Occipital lobe (tissue), 2 donors: ENCODE measurements around the gene TSPAN7. TPM values are rescaled to one million over a fixed set of nuclear protein-coding genes. Genes with fewer than 3 reads are reported as not detected.
A peak's percentile ranks its signal among the peaks of the same experiment; 100 is the strongest.

Experiments used
- DNase-seq: peaks from one replicate; lab custom pipeline; 2025; lab: John Stamatoyannopoulos, UW
- total RNA-seq: library from RNA; depleted of rRNA; stranded (reverse); fragments of >200 nt; gene quantifications from one replicate; pipeline ENCODE4 v1.2.3, GENCODE V29; 2014

TSPAN7 gene
- 47.1 TPM for total RNA-seq

GRCh38 chrX:38561126-38561868 lies at the start of gene TSPAN7:
TSPAN7 (plus strand) TSS chrX:38561542; CDS start chrX:38561547, 5 bp downstream.
- peak; percentile 69 for DNase-seq

DNA sequence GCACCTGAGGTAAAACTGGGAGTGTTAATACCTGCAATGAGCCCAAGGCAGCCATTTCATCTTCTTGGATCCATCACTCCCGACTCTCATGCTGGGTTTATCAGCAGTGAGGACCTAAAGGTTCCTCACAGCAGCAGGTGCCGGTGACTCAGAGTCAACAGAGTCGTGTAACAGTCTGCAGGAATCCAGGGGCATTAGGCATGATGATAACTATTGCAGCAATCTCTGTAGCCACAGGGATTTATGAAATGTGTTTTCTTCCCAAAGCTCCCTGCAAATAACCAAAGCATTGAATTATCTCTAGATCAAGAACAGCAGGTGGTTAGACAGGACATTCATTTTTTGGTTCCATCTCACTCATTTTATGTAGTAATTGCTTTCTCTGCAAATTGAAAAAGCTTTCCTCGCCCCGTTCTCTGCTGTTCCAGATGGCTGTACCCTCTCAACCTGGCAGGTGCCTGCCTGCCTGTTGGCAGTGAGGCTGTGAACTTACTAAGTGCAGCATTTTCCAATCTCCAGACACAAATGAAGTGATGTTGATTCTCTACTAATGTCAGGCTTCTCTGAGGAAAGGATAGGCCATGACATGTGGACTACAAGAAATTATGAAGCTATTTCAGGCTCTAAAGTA lies 48.1 kb upstream of the TSPAN7 start:
- no peak for DNase-seq

- peak; percentile 3 for DNase-seq
These were observed 47.1 kb upstream of the TSPAN7 start for GRCh38 chrX:38514016-38514854.

GRCh38 chrX:38515291-38515690 lies 46.1 kb upstream of the TSPAN7 start:
- no peak for DNase-seq

DNA sequence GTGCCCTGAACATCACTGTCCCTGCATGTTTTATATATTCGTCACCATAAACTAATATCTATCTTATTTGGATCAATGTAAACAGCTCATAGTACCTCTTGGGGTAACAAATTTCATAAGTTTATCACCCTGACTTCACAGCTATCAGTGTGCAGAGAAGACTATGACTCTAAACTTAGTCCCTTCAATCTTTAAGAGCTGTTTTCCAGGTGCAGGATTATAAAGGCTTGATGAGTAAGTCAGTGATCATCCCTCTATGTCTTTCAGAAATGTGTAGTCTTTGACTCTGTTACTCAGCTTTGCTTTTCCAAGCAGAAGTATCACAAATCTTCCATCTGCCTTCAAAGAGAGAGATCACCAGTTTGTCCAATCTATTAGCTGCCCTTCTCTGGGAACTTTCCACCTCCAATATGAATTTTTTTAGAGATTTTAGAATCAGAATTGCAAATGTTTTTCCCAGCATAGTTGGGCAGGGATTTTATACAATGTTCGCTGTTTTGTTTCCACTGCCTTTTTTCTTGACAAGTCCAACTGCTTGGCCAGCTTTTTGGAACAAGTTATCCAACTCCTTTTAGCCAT lies 45.1 kb upstream of the TSPAN7 start:
- no peak for DNase-seq

DNA sequence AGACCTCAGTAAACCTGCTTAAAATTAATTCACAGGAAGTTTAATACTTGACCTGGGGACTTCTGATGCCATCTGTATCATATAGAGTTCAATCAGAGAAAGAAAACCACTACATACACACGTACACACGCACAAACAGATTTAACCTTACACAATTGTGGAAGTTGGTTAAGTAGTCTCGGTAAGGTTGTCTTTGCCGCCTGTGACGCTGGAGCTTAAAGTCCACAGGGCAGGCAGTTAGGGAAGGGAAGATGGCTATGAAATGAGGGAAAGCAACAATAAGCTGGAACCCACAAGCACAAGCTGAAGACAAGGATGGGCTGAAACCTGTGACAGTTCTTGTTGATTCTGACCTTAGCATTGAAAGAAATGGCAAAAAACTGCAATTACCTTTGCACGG lies 41.7 kb upstream of the TSPAN7 start:
- no peak for DNase-seq

- DNase-seq: no peak
These were observed 23.2 kb upstream of the TSPAN7 start for GRCh38 chrX:38538134-38538533.

- DNase-seq: no peak
These were observed 21.6 kb upstream of the TSPAN7 start for GRCh38 chrX:38539748-38540147.

DNA sequence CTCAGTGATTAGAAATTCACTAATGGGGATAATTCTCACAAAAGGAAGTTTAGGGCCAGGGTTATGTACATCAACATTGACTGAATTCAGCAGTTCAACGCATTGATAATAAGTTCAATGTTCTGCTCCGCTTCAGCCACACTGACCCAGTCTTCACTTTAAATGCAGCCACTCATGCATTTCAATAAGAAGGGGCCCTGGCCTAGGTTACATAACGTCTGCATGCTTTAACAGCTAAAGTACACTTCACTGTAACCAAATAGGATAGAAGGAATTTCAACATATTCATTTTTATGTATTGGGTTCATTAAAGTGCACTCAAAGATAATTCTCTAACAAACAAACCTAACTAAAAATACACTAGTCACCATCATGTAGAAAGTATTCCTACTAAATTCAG lies 12.8 kb upstream of the TSPAN7 start:
- no peak for DNase-seq

- no peak for DNase-seq
These were observed 8.6 kb upstream of the TSPAN7 start for GRCh38 chrX:38552721-38553120.

DNA sequence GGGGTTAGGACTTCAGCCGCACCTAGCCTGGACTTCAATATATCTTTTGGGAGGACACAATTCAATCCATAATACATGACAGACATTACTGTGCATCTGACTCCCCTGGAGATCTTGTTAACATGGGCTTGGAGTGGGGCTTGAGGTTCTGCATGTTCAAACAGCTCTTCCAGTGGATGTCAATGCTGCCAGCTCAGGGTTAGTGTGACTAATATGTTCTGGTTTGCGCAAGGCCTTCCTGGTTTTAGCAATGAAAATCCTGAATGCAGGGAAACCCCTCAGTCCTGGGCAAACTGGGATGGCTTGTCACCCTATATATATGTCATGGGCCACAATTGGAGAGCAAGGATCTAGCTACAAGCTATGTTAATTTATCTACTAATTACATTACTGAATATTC lies 2.7 kb upstream of the TSPAN7 start:
- DNase-seq: no peak

DNA sequence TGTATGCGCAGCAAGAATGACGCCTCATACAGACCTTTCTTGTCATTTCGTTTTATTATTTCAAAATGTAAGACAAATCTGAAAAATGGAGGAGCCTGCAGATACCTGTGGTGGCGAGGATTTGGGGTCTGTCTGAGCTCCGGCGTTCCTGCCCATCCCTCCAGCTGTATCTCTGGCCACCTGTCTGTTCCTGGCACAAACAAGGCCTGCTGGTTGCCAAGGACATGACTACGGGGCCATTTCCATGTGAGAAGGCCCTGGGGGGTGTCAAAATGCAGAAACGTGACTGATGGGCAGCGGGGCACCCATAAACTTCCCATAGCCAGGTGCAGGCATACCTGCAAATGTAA lies 591 bp upstream of the TSPAN7 start:
- DNase-seq: no peak

DNA sequence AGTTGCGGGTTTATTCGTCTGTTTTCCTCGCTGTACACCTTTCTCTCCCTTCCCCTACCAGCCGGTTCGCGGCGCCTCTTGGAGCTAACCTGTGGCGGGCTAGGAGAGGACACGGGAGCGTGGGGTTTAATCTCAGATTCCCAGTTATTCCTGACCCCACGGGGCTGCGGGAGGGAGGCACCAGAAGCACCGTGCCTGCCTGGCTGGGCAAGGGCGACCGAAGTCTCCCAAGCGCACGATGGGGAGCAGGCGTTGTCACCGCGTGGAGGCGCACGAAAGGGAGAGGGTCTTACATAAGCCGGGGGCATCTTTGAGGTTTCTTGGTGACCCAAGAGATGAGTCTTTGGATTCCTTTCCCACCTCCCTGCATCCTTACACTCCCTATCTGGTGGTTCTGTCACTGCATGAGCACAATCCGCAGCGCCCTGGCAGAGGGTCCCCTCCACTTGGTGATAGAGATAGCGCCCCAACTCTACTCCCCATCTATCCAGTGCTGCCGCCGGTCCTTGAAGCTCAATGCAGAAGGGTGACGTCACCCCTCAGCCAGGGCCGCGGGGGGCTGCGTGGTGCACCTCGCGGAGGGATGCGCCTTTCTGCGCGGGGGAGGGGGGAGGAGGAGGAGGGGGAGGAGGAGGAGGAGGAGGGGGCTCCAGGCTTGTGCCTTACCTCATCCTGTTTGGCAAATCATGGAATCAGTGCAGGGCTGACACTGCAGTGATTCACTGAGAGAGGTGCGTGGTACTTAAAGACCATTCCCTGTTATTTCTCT lies 793 bp downstream of the TSPAN7 start:
- DNase-seq: peak; percentile 52

- no peak for DNase-seq
These were observed 1.7 kb downstream of the TSPAN7 start for GRCh38 chrX:38563030-38563429.

- DNase-seq: no peak
These were observed 9.1 kb downstream of the TSPAN7 start for GRCh38 chrX:38570396-38570795.

DNA sequence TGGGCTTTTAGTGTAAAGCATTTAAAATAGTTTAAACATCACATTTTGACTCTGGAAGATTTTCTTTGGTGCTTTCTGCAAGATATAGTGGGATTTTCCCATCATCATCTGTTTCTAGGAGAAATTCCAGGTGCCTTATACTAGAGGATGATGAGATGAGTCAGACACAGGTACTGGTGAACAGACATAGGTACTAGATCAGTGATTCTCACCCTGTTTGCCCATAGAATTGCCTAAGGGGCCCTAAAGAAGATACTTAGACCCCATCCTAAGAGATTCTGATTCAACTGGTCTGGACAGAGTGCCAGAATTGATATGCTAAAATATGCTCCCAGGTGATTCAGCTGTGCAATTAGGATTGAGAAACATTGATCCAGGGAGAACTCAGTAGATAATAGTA lies 9.7 kb downstream of the TSPAN7 start:
- DNase-seq: no peak

DNA sequence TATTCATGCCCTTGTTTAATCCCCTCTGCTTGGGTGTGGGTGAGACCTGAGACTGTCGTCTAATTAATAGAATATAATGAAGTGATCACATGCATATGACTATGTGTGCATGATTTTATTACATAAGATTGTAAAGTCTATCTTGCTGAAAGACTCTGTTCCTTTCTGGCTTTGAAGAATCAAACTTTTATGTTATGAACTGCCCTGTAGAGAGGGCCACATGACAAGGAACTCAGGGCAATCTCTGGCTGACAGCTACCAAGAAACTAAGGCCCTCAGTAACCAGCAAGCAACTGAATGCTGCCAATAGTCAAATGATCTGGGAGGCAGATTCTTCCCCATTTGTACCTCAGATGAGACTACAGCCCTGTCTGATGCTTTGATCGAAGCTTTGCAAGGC lies 13.5 kb downstream of the TSPAN7 start:
- DNase-seq: no peak

- no peak for DNase-seq
These were observed 14.5 kb downstream of the TSPAN7 start for GRCh38 chrX:38575888-38576287.

DNA sequence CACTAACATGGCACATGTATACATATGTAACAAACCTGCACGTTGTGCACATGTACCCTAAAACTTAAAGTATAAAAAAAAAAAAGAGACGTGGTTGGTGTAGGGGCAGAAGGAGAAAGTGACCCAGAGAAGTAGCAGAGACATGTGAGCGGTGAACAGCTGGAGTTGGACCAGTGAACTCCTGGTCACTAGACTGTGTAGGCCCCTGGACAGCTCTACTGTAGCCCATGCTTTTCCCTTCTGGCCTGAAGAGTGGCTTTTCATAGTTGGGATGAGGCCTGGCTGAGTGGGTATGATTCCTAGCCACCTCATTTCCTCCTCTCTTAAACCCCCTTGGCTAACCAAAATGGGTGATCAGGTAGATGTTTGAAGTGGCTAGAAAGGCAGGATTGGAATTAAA lies 16.4 kb downstream of the TSPAN7 start:
- DNase-seq: no peak

DNA sequence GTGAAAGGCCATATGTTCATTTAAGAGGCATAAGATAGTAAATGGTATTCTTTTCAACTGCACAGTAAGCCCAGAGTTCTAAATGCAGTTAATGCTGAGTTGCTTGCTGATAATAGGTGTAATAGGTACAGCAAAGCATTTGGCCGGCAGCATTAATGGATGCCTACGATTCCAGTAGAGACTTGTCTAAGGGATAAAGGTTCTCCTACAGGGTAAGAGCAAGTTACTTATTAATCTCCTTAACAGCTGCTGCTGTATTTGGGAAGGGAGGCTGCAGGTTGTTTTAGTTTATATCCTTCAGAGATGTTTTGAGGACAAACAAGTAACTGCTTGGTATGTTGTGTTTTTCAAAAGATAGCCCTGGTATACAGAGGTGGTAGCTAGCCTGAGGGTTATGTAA lies 16.8 kb downstream of the TSPAN7 start:
- no peak for DNase-seq

DNA sequence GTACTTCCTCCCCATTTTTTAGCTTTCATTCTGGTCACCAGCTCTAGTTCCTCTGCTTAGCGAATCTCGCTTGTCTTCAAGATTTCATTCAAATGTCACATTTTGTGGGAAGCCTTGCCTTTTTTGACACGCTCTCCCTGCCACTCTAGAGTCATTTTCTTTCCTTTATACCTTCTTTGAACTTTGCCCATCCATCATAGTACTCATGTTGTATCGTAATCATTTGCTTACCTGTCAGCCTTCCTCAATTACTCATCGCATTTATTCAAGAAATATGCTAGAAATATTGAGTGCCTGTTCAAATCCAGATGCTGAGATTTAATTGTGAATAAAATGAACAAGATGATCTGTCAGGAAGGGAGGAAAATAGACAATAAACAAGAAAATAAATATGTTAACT lies 21.8 kb downstream of the TSPAN7 start:
- no peak for DNase-seq
